ENCODE measurements around the gene ERC2.

GRCh38 chr3:55882006-55882405, 586.3 kb downstream of the ERC2 start:
- TF ChIP-seq CTCF (conservative IDR thresholded peaks at IDR 0.05; ENCODE audit: low read depth, low read length) (no peak), EZH2 (IDR thresholded peaks at IDR 0.05; ENCODE audit: low read length, unreplicated experiment) (no peak), EZH2phosphoT487 (IDR thresholded peaks at IDR 0.05; ENCODE audit: borderline replicate concordance, low read length) (no peak)

Data from PC-3 (cell line).